Stimulated activated CD4-positive, alpha-beta T cell treated with anti-CD3 and anti-CD28 coated beads, Interleukin-15, amount 100 ng/mL, for 1 hour (primary cell): ENCODE data around the gene PTPRD.

ENCODE experiments used
- DNase-seq, 2 donors: peaks; one replicate each; pipeline ENCODE4 v3.0.0-alpha.2; 2020; ENCODE audit warnings: low read depth in 1 of 2, low spot score in 1 of 2

Gene PTPRD

DNA sequence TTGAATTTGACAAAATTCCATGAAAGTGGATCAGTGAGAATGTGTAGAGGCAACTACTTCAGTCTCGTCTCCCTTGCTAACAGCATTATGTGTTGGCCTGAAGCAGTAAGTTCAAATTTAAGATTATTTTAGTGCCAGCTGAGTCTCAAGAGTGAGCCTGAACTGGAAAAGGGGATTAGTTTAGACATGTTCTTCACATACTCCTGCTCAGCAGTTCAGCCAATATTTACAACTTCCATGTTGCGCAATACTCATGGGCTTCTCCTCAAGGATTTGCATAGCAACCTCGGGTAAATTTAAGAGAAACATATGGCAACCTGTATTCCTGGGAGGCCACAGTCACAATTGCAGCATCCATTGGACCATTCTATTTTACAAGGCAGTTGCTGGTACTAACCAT, 553.8 kb downstream of the PTPRD start:
- DNase-seq: no peak

DNA sequence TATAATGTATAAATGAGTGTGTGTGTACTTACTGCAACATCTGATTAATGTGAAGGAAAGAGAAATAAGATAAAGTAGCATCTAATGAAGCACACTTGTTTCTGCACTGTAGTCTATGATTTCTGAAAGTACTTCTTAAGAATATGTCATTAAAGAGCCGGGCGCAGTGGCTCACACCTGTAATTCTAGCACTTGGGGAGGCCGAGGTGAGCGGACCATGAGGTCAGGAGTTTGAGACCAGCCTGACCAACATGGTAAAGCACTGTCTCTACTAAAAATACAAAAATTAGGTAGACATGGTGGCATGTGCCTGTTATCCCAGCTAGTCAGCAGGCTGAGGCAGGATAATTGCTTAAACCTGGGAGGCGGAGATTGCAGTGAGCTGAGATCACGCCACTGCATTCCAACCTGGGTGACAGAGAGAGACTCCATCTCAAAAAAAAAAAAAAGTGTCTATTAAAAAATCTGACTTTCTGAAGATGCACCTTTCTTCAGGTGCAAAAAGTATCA, 556.9 kb downstream of the PTPRD start:
- DNase-seq: no peak

DNA sequence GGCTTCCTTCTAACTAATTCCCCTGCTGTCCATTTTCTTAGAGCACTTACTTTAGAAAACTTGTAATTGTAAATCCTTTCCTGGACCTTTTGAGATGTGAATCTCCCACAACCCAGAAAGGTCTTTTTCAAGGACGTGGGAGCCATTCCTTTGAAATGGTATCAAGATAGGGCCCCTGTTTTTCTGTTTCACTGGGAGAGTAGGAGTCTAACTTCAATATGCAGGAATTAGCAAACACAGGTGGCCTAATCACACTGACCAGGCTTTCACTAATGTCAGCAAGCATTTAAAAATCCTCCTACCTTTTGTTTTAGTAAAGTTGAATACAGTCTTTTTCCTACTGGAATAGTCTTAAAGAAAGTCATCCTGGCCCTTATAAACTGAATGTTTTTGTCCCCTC, 558.3 kb downstream of the PTPRD start:
- no peak for DNase-seq

DNA sequence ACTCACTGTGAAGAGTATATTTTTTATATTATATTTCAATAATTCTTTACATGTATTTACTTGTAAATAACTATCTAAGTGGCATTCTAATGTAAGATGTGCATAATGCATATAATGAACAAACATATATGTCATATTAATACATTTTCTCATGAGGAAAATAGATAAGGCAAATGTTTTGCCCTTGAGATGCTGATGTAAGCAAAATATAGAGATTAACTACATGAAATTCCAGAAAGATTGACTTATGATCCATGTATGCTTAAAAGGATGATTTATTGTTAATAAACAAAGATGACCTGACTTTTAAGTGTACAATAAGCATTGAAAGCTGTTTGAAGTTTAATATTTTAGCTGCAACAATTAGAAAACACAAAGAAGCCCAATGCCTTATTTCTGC, 559.9 kb downstream of the PTPRD start:
- no peak for DNase-seq

DNA sequence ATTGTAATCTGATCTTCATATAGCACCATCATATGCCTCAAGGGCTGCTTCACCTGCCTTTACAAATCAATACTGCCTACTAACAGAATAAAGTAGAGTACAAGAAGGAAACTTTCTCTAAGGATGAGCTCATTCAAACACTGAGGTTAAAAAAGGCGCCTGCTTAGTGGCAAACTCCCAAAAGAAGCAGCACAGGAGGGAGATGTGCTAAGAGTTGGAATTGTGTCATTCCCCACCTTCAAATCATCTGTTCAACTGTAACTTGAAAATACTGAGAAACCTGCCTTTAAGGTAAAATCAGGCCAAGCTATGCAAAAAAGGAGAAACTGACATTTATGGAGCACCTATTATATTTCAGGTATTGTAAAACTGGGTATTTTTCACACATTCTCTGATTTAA, 560.6 kb downstream of the PTPRD start:
- DNase-seq: no peak

DNA sequence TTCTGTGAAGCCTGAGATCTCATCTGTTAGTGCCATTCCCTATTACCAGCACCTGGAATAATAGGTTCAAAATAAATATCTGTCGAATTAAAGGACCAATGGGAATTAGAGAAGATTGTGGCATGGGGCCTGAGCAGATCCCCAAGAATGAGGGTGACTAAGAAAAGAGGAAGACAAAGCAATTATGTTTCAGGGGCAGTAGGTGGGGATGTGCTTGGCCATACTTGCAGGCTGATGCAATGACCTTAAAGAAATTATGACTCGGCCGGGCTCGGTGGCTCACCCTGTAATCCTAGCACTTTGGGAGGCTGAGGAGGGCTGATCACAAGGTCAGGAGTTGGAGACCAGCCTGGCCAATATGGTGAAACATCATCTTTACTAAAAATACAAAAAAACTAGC, 562.8 kb downstream of the PTPRD start:
- no peak for DNase-seq

DNA sequence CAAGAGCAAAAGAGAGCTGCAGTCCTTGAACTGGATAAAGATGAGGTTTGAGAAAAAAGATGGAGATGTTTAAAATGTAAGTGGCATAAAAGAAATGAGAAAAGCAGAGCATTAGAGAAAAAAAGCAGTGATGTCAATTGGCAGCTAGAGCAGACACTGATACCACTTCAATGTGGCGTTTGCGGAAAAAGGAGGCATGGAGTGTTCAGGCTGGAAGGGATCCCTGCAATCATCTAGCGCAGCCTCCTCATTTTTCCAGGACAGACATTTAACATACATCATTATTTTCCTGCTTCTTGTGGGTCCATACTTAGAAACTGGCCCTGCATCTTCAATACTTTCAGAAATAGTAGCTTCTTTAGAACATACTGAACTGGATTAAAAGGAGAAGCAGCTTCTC, 563.8 kb downstream of the PTPRD start:
- no peak for DNase-seq

DNA sequence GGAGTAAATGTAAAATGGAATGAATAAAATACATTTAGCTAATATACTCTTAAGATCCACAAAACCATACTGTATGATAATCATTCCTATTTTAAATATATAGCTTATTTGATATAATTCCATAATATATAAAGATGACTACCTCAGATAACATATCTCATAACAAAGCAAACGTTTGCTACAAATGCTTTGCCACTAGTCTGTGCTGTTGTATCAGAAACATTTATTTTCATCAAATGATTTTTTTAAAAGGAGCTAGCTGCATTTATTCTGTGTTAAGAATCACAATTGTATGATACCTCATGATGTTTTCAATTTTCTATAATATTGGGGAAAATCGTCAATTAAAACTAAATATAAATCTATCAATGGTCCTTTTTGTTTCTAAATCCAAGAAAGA, 567.2 kb downstream of the PTPRD start:
- no peak for DNase-seq

DNA sequence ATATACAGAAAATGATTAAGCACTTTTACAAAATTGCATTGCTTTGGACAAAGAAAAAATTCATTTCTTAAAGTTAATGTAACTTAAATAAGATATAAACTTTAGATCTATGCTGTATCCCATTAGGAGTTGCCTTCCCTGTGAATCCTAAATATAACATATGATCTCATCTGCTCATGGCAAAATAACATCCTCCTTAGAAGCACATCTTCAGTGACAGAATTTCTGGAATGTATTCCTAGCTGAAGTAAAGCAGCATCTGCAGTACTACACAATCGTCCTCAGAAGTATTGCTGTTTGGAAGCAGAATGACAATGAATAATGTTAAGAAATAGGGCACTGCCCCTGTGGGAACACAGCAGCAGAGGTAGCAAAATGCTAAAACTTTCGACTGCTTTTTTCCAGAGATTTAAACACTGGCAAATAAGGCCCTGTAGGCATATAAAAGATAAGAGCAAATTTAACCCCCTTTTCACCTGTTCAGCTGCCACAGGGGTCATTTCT, 571.0 kb downstream of the PTPRD start:
- DNase-seq: no peak

DNA sequence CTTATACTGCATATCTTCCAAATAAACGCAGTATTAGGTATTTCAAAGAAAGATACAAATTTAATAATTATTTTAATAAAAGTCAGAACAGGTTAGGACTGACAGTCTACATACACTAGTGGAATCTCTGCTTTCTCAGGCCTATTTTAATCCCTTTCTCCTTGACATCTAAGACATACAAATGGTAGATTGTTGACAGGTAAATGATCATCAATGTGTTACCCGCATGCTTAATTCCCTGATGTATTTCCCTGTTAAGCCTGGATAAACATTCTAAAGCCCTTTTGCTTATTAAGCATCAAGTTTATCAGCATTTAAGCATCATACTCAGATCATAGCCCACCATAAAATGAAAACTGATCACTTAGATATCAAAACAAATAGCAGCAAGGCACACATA, 576.7 kb downstream of the PTPRD start:
- DNase-seq: no peak

DNA sequence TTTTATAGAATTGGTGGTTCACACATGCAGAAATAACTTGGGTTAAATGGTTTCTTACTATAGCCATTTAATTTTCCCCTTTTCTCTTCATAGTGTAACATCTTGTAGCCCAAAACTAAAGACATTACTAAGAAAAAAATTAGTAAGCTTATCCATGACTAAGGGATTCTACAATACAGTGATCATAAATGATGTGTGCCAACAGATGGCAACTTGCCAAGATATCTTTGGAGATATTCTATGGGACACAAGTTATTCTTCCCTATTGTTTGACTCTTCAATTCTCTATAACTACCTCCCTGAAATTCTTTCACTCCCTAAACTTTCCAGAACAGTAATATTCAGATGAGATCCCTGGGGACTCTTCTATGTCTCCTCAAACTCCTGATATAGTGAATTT, 580.6 kb downstream of the PTPRD start:
- DNase-seq: no peak

DNA sequence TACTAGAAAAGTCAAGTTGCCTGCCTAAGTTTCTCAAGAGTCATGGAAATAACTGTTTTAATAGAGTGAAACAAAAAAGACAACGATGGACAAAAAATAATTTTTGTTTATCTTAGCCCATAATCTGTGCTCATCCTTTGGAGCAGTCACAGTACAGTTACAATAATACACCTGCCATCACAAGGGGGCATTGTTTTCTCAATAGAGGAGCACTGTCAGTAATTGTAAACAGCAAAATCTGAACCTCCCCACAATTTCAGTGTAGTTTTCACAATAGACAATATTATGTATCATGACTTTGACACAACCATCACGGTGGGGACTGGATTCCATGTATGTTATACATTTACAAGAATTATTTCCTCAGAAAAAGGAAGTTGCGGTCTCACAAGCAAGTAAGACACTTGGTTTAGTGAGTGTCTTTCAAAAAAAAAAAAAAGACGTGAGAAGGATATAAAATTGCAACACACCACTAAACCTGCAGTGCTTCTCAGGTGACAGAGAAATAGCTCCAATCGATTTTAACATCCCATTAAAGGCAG, 586.3 kb downstream of the PTPRD start:
- no peak for DNase-seq

DNA sequence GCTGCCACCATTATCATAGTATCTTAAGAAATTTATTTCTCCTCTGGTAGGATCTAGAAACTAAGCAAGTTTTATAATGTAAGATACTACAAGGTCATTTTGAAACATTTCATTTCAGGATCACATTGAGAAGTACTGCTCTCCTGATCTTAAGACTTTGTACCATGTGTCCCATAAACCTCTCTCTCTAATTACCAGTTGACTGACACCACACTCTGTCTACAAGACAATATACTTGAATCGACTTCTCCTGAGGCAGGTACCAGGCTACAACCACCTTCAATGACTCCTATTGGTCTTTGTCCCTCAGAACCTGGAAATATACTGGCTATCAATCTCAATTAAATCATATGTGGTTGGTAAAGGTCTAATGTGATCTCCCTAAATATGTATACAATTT, 597.0 kb downstream of the PTPRD start:
- DNase-seq: no peak

DNA sequence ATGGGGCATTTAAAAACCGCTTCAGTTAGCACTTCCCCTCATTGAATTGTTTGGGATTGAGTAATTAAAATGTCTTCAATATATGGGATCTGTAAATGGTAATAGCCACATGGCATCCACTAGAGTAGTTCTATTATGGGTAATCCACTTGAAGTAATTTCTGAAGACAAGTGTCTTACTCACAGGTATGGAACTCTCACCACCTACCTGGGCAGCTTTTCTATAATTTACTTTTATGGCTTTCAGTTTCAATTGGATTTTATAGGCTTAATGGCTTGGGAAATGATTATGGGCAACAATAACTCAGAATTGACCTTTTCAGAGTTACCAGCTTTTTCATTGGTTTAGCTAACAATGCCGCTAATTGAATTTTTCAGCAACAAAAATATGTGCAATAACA, 597.9 kb downstream of the PTPRD start:
- DNase-seq: no peak

DNA sequence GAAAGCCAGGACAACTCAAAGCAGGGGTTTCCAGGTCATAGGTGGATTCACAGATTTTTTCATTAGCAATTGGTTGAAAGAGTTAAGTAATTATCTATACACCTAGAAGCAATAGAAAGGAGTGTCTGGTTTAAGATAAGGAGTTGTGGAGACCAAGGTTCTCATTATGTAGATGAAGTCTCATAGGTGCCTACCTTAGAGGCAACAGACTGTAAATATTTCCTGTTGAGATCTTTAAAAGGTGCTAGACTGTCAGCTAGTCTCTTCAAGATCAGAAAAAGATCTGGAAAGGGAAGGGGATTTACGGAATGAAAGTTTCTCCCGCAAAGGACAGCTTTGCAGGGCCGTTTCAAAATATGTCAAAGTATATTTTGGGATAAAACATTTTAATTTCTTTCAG, 603.4 kb downstream of the PTPRD start:
- no peak for DNase-seq

DNA sequence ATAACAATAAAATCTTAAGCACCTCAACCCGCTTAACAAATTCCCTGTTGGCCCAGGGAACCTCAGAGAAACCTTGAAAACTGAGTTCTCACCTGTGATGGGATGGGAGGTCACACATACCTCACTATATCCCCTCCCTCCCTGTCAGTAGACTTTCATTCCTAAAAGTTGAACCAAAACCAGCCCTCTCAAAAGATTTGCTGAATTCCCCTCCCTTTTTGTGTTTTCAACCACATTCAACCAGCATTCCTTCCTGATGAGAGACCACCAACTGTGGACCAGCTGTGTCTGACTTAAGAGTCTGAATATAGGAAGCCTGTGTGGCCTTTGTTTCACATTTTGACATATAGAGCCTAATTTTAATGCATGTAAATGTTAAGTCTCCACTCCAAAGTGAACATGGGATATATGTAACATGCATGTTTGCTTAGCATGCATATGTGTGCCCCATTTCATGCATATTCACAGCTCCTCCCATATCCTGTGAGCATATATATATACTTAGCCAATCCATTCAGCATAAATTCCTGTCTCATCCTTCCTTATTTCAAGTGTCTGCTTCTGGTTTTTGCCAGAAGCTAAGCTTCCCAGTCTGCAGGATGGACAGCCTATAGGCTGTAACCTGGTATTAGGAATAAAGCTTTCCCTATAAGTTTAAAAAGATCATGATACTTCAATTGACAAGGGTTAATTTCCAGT, 604.6 kb downstream of the PTPRD start:
- DNase-seq: no peak

DNA sequence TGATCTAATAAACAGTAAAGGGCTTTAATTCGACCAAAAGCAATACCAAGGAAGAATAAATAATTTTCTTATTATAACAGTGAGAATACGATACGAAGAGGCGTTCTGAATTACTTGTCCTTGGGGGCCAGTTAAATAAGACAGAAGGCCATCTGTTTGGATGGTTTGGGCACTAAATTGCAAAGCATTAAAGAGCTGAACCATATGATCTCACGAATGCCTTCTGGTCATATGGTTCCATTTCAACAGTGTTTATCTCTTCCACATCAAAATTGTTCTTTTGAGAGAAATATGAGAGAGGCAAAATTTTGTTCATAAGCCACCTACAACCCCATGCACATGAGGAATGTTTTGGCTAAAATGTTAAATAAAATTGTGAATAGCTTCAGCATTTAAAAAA, 605.4 kb downstream of the PTPRD start:
- no peak for DNase-seq

DNA sequence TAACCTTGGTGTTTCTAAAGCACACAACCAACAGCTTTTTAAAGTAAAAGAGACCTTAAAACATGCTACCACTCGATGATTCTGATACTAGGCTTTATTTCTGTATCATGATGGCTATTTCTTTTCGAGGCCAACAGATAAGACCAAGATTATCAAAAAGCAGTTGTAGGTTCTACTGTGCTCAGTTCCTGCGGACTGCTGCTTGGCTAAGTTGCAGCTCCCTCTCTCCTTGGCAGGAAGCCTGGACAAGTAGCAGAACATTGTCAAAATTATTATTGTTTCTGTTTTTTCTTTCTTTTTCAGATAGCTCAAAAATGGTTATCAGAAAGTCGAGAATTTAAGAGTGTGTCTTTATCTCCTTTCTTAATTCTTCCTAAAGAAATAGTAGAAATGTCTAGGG, 607.6 kb downstream of the PTPRD start:
- DNase-seq: no peak

DNA sequence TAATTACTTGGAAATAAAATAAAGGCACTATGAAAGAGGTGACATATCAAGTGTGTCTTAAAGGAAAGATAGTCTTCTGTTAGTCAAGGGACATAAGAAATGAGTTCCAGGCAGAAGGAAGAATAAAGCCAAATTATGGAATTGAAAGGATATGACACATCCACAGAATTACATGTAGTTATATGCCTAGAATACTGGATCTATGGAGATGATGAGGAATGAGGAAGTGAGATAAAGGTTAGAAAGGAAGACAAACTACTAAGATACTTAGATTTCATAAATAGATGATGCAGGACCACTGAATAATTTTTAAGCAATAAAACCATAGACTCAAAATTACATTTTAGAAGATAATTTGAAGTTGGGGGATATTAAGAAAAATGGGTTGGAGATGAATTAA, 609.8 kb downstream of the PTPRD start:
- DNase-seq: no peak

DNA sequence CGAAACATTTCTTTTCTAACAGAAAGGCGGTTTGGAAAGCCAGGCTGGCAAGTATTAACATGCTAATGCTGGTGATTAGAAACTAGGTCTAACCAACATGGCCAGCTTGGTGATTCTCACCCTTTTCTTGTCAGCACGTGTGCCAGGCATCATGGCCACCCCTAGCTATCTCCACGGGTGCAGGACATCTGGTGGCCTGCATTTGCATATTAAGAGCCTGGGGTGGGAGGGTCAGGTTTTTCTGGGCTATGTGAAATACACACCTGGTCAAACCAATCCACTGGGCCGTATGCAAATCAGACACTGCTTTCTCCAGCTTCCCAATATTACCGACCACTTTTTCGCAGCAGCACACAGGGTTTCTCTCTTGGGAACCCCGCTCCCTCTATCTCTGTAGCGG, 612.1 kb downstream of the PTPRD start:
- no peak for DNase-seq

DNA sequence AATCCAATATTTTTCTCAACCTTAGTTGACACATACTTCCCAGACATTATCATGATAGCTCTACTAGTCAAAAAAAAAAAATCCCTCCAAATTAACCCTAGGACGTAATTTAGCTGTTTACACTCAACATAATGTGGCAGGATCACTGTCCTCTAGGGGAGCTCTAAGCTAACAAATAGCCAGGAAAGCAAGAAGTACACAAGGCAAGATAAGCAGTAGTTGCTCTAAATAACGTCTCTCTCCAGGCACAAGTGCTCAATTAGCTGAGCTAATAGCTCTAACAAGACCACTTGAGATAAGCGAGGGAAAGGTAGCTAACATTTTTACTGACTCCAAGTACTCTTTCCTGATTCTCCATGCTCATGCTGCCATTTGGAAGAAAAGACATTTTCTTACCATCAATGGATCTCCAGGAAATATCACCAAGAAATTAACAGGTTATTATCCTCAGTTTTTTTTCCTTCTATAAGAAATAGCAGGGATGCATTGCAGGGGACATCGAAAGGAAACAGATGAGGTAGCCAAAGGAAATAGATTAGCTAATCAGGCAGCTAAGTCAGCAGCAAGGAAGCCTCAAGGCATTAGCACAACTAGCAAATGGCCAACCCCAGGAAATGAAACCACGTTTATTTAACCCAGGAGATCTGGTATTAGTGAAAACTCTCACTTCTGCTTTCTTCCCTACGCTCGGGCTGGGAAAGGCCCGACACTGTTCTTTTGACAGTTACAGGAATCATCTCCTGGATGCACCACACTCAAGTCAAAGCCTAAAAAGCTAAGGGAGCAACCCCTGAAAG, 614.1 kb downstream of the PTPRD start:
- no peak for DNase-seq

DNA sequence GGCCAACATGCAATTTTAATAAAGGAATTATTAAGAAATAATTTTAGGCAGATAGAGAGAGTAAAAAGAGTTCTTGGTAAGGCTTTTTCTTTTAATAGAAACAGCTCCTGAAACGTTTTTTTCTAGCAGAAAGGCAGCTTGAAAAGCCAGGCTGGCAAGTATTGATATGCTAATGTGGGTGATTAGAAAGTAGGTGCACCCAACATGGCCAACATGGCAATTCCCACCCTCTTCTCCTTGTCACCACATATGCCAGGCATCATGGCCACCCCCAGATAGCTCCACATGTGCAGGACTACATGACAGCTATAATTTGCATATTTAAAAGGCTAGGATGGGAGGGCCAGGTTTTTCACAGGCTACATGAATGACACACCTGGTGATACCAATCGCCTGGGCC, 615.2 kb downstream of the PTPRD start:
- DNase-seq: no peak
